T-helper 2 cell treated with Interferon-gamma antibody and Interleukin-4, amounts not matched to agents 100 ng/mL and 5 ng/mL, for 36 hours (primary cell): ENCODE data around the gene KAT6B. TPM values are rescaled to one million over a fixed set of nuclear protein-coding genes. Genes with fewer than 3 reads are reported as not detected.

Source experiments
- intact Hi-C: fragments of 100-400 bp; cut with micrococcal nuclease; formaldehyde crosslinking; loops from one replicate; pipeline ENCODE4 v1.15.1; 2023
- total RNA-seq: library from RNA; stranded (reverse); gene quantifications from 2 replicates; pipeline ENCODE4 v1.2.3, GENCODE V29; 2022

Gene KAT6B
- total RNA-seq, 1 donor from 2014 or later: 29.9 TPM

GRCh38 chr10:74977072-74977471, 150.7 kb downstream of the KAT6B start:
- intact Hi-C loops: loop anchor here (5.0 kb wide), 2 partner anchors 40 to 390 kb away; no protein-coding TSS in a partner anchor

GRCh38 chr10:74977913-74978847, 151.8 kb downstream of the KAT6B start:
- intact Hi-C loops: loop anchor here (1.0 to 5.0 kb wide), 3 partner anchors 39 to 391 kb away; partner anchors contain the start of gene KAT6B

- intact Hi-C loops: no loop called here
Observed at GRCh38 chr10:74981831-74982633, 155.6 kb downstream of the KAT6B start.

DNA sequence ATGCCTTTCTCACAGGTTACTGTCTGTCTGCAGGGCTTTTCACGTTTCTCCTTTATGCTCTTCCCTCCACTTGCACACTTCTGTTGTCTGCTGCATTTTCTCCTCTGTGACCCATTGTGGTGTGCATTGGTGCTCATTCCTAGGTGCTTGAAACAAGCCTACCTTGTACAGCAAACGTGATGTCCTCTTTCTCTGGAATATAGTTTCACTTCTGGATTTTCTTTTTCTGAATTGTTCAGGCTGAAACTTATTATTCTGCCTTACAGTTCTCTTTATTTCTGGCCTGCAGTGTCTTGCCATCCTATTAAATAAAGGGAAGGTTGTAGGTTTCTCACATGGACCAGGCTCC, 156.2 kb downstream of the KAT6B start:
- intact Hi-C loops: no loop called here

- intact Hi-C loops: no loop called here
Observed at GRCh38 chr10:74983383-74983782, 157.0 kb downstream of the KAT6B start.

DNA sequence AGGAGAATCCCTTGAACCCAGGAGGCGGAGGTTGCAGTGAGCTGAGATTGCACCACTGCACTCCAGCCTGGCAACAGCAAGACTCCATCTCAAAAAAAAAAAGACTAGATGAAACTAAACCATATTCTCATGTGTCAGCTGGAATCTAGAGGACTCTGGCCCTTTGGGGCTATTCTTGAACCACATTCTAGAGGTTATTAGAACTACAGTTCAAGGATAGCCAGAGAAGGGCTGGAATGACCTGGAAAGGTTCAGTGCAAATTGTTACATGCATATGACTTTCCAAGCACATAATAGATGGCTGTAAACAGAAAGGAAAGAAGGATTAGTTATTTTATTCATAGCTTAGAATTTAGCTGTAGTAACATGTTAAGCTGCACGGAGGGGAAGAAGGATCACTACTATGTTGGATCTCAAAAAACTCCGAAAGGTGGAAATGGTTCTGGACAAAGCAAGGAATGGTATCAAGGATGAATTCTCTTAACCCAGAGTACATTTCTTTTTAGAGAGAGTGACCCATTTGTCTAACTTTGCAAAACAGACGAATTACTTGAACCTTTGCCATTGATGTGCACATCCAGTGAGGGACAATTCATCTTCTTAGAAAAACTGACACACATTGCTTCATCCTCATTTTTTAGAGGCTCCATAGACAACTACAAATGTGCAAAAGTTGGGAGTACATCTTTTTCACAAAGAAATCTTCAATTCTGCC, 161.1 kb downstream of the KAT6B start:
- intact Hi-C loops: no loop called here

DNA sequence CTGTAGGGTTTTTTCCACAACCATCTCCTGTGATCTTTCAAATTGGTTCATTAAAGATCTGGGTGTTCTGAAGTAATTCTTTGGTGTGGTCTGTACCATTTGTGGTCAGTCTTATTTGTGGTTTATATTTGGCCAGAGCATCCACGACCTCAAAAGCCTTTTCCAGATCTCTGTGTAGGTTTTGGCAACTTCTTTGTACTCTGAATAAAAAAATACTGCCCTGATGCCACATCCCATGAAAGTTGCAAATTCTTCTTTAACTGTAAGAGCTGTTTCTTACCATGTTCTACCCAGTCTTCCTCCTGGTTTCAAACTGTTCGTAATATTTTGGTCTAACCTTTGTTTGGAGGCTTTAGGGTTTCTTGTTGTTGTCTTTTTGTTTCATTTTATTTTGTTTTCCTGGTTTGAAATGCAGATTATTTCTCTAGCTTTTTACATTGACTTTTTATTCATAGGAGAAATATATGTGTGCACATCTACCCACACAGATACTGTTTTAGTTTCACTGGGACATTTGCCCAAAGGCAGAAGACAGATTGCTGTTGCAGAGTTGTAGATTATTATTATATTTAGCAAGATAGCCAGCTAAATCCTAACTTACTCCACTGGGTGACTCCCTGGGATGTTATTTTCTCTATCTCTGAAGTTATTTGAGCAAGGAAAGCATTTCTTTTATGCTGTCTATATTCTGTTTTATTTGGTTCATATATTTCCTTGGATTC, 161.8 kb downstream of the KAT6B start:
- intact Hi-C loops: no loop called here

GRCh38 chr10:74988832-74989561, 162.6 kb downstream of the KAT6B start:
- intact Hi-C loops: no loop called here

GRCh38 chr10:74991435-74991834, 165.0 kb downstream of the KAT6B start:
- intact Hi-C loops: no loop called here

DNA sequence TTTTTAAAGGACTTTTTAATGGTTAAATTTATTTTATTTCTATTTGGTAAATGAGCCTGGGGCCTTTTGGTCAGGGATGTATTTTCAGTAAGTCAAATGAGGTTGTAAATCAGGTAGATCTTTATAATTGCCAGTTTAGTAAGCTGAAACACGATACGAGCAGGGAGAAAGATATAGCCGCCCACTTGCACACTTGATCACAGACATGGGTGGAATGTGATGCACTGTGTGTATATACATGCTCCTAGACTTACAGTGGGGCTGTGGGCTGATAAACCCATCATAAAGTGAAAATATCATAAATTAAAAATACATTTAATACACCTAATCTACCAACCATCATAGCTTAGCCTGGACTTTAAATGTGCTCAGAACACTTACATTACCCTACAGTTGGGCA, 165.7 kb downstream of the KAT6B start:
- intact Hi-C loops: no loop called here

- intact Hi-C loops: no loop called here
Observed at GRCh38 chr10:74993649-74994048, 167.2 kb downstream of the KAT6B start.

DNA sequence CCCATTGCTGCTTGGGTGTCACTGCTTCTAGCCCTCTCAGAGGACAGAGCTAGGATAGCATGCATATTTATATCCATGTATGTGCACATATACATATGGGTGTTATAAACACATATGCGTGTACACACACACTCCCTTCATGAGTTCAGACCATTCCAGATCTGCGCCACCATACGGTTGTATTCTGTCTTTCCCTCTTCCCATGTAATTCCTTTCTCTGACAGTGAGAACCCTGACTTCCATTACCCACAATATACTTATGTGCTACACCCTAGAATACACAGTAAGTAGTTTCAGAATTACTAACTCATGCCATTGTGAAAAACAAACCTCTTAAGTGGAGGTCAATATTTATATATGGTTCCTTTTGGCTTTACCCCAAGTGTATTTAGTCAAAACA, 168.5 kb downstream of the KAT6B start:
- intact Hi-C loops: no loop called here

DNA sequence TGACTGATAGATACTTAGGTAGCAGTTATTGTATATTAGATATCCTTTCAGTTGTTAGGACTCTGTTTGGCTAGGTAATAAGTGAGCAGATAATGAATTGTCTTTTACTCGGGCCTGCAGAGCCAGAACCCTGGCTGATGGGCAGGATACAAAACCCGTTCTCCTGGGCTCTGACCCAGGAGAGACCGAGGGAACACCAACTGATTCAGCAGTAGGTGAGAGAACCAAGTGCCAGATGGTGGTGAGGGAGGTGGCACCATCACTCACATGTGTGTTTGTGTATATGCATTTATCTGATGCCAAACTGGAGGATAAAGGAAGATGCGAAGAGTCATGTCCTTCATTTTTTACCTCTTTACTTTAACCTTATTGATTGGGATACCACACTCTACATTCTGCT, 169.4 kb downstream of the KAT6B start:
- intact Hi-C loops: no loop called here

DNA sequence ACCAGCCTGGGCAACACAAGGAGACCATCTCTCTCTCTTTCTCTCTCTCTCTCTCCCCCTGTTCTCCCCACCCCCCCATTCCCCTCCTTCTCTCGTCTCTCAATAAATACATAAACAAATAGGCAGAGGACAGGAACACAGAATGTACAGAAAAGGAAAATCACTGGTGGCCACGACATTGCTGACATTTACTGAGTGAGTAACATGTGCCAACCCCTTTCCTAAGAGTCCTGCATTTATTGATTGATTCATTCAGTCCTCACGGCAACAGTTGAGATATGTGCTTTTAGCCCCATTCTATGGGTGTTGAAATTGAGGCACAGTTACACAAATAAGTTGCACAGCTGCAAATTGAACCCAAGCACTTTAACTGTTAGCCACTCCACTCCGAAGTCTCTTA, 170.8 kb downstream of the KAT6B start:
- intact Hi-C loops: no loop called here

DNA sequence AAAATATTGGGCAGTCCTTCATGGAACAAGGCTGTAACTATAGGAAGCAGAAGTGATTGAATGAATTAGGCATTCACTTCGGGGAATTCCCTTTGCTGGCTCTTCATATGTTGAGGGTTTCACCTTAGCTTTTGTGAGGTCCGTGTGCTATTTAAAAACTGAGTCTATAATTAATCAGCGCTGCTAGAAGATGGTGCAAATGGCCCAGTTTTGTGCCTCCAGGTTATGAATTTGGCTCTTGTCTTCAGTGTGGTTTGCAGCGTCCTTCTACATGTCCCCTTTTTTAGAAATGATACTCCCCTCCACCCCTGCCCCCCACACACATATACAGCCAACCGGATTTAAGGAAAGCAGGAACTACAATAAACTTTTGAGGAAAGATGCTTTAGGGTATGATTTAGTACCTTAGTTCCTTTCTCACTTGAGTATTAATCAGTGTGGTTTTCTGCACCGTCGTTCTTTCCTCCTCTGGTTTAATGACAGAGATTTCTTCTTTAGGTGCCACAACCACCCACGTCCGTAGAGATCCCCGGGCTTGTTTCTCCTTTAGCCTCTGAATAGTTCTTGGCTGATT, 174.4 kb downstream of the KAT6B start:
- intact Hi-C loops: no loop called here

DNA sequence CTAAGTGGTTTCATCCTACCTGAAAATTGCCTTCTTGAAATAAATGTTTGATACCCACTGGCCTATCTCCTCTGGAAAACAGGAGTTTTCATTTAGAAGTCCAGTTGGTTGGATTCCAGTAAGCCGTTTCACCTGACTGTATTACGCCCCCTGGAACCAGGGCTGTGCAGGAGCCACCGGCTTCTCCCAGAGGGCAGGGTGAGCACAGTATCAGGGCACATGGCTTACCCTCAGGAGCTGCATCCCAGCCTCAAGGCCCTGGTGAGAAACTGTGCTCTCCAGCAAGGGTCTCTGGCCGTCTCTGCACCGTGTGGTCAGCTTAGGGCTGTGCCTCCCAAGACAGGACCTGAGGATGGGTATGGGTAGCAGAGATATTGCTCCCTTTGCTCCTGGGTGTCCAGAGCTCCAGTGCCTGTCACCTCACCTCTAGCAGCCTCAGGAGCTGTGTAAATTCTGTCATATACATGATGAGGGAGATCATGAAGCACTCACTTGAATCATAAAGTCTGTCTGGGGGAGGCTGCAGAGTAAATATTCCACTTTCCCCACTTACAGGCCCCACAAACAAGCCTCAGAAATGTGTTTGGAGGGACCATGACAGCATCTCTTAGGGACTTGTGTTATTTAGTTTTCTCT, 175.4 kb downstream of the KAT6B start:
- intact Hi-C loops: no loop called here

DNA sequence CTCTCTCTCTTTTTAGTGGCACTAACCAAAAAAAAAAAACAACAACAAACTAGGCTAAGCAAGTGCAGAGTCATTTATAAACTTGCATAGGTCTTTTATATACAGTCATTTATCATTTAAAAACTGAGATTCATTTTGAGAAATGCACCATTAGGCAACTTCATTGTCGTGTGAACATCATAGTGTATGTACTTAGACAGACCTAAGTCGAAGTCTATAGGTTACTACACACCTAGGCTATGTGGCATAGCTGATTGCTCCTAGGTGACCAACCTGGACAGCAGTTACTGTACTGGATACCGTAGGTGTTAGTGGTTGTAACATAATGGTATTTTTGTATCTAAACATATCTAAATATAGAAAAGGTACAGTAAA, 175.9 kb downstream of the KAT6B start:
- intact Hi-C loops: no loop called here

- intact Hi-C loops: no loop called here
Observed at GRCh38 chr10:75002967-75003594, 176.7 kb downstream of the KAT6B start.

DNA sequence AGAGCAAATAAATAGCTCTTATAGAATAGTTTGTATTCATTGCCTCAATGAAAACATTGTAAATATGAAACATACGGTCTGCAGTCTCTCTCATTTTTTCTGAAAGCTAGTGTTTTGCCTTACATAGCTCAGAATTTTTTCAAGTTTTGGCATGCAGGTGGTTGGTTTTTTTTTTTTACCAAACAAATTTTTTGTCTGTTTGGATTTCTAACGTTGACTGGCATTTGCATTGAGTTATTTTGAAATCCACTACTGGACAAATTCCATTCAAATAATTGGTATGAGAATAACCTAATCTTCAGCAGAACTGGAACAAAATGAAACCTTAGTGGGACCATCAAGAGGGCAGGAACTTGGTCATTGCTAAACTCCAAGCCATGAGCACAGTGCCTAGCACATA, 177.5 kb downstream of the KAT6B start:
- intact Hi-C loops: no loop called here
